K562 (cell line): ENCODE measurements around the gene PITPNM1. TPM values are rescaled to one million over a fixed set of nuclear protein-coding genes. Genes with fewer than 3 reads are reported as not detected.

ENCODE experiments used
- CBFA2T2 ChIP-seq: fragments of 450-650 bp; conservative IDR thresholded peaks from 2 replicates; pipeline ENCODE4 v1.6.1; 2017; ENCODE audit warnings: mild to moderate bottlenecking
- CXXC5 ChIP-seq: fragments of 250-450 bp; sonication (Bioruptor Pico); IDR thresholded peaks from 2 replicates; pipeline ENCODE4 v1.8.0; 2022; ENCODE audit warnings: inconsistent platforms, mild to moderate bottlenecking, moderate library complexity
- DLX4 ChIP-seq: fragments of 250-450 bp; sonication (Bioruptor Pico); IDR thresholded peaks from 2 replicates; pipeline ENCODE4 v1.6.1; 2021; ENCODE audit warnings: mild to moderate bottlenecking
- IFI16 ChIP-seq: fragments of 250-450 bp; sonication (Bioruptor Pico); IDR thresholded peaks from 2 replicates; pipeline ENCODE4 v2.1.2; 2022; ENCODE audit warnings: mild to moderate bottlenecking, inconsistent platforms
- L3MBTL2 ChIP-seq: fragments of 450-650 bp; IDR thresholded peaks from 2 replicates; pipeline ENCODE4 v1.6.1; 2016; ENCODE audit warnings: mild to moderate bottlenecking, moderate library complexity
- NFIX ChIP-seq: fragments of 250-450 bp; sonication (Bioruptor Pico); IDR thresholded peaks from 2 replicates; pipeline ENCODE4 v1.4.0; 2020; ENCODE audit warnings: low read depth, mild to moderate bottlenecking, moderate library complexity
- POLR2AphosphoS5 ChIP-seq: IDR thresholded peaks from 2 replicates; pipeline ENCODE4 v1.6.1; 2011; ENCODE audit warnings: mild to moderate bottlenecking, low read depth, low read length, moderate library complexity; ENCODE audit not compliant: control insufficient read depth, insufficient read depth
- PTTG1 ChIP-seq: fragments of 450-650 bp; IDR thresholded peaks from 2 replicates; pipeline ENCODE4 v1.6.1; 2016; ENCODE audit warnings: low read depth, mild to moderate bottlenecking, missing genetic modification characterization, missing compliant biosample characterization
- SMC3 ChIP-seq: conservative IDR thresholded peaks from 2 replicates; pipeline ENCODE4 v1.6.1; 2011; ENCODE audit warnings: low read depth, low read length, improper control_type of control experiment; ENCODE audit not compliant: insufficient read depth
- SP1 ChIP-seq: sonication (generic); formaldehyde crosslinking; IDR thresholded peaks from 2 replicates; pipeline ENCODE4 v1.8.1; 2022; ENCODE audit warnings: mild to moderate bottlenecking, missing genetic modification reagents
- TCF7L2 ChIP-seq: fragments of 150-350 bp; IDR thresholded peaks from 2 replicates; pipeline ENCODE4 v1.6.1; 2016; ENCODE audit warnings: low read depth, mild to moderate bottlenecking, low read length, moderate library complexity
- TFAM ChIP-seq: fragments of 250-450 bp; sonication (Bioruptor Pico); conservative IDR thresholded peaks from 2 replicates; pipeline ENCODE4 v1.5.0; 2021; ENCODE audit warnings: mild to moderate bottlenecking, moderate library complexity
- THRAP3 ChIP-seq: fragments of 450-650 bp; IDR thresholded peaks from 2 replicates; pipeline ENCODE4 v1.6.1; 2016; ENCODE audit warnings: mild to moderate bottlenecking, inconsistent platforms, borderline replicate concordance
- ZNF551 ChIP-seq: fragments of 250-450 bp; sonication (Bioruptor Pico); IDR thresholded peaks from 2 replicates; pipeline ENCODE4 v1.5.0; 2021; ENCODE audit warnings: mild to moderate bottlenecking, moderate library complexity
- ZNF609 ChIP-seq: sonication (generic); formaldehyde crosslinking; IDR thresholded peaks from 2 replicates; pipeline ENCODE4 v1.8.1; 2023; ENCODE audit warnings: missing genetic modification reagents, mild to moderate bottlenecking, borderline replicate concordance
- ZNF696 ChIP-seq: fragments of 250-450 bp; sonication (Bioruptor Pico); conservative IDR thresholded peaks from 2 replicates; pipeline ENCODE4 v1.4.0; 2020; ENCODE audit warnings: mild to moderate bottlenecking, moderate library complexity
- ZNF76 ChIP-seq: fragments of 250-450 bp; sonication (Bioruptor Pico); IDR thresholded peaks from 2 replicates; pipeline ENCODE4 v1.4.0; 2020; ENCODE audit warnings: mild to moderate bottlenecking, moderate library complexity, borderline replicate concordance
- polyA plus RNA-seq, 8 experiments: library from polyadenylated mRNA; depleted of rRNA in 4 of 8; stranded (reverse) in 5 of 8; unstranded in 3 of 8; fragments of >200 nt; fragmentation: Nextera tagmentation in 2 of 8; fragmentation: Illumina TruSeq in 1 of 8; extraction: Ambion mirVana in 2 of 8; extraction: Trizol in 1 of 8; gene quantifications; 2 replicates each; pipeline versions ENCODE4 v1.2.1 to v1.2.3, GENCODE V29; 2011 to 2014; ENCODE audit warnings: inconsistent platforms in 1 of 8, missing spikeins in 1 of 8
- total RNA-seq, 7 experiments: library from RNA; depleted of rRNA in 6 of 7; stranded (reverse); fragments of >200 nt in 6 of 7; fragmentation: Illumina TruSeq in 2 of 7; extraction: Trizol in 2 of 7; gene quantifications; 2 replicates each; pipeline versions ENCODE4 v1.2.1 to v1.2.3, GENCODE V29; 2011 to 2021; ENCODE audit warnings: low replicate concordance in 1 of 7
- TF ChIP-seq, protein P1 (sequence below): fragments of 200-800 bp; sonication (Bioruptor generic); IDR thresholded peaks from 2 replicates; pipeline ENCODE4 v1.6.1; 2017; ENCODE audit warnings: missing genetic modification characterization, missing compliant biosample characterization
- TF ChIP-seq, protein P2 (sequence below), 2 experiments: fragments of 200-800 bp in 1 of 2; sonication (Bioruptor generic) in 1 of 2; sonication (generic) in 1 of 2; formaldehyde crosslinking in 1 of 2; IDR thresholded peaks in 1 of 2; conservative IDR thresholded peaks in 1 of 2; 2 replicates each; pipeline versions ENCODE4 v1.5.0 to v1.6.1; 2016 to 2020; ENCODE audit warnings: missing compliant biosample characterization in 1 of 2, missing genetic modification characterization in 1 of 2, missing genetic modification reagents in 1 of 2

Gene PITPNM1
- total and polyA plus RNA-seq, 9 of the 15 experiments (the other 6 are each of a cell fraction or from before 2014, with no cell fraction given), result 0.11 to 53.7 (median 16.0) TPM

DNA sequence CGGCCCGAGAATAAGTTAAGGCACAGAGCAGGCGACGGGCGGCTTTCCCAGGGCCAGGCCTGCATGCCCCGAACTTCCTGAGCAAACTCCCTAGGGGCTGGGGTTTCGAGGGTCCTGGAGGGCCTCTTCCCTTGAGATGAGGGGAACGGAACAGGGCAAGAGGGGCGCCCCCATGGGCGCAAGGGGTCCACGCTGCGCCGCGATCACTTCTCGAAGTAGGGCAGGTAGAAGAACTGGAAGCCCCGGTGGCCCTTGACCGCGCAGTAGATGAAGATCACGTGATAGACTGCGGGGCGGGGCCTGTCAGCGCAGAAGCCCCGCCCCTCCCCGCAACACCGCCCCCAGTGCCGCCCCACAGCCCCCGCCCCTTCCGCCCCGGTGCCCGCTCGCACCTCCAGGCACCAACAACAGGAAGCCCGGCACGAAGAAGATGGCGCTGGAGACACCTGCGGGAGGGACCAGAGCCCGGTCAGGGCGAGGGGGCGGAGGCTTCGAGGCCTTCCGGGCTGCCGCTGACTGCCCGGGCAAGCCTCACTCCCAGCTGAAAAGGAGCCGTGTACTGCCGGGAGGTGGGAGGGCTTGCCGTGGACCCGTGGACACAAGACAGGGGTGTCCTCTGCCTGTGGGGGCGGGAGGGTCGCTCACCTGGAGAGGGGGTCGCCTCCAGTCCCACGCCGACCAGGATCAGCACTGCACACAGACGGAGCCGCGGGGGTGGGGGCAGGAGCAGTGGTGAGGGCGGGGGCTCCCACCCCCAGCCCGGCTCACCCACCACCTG is 40.6 kb downstream of the PITPNM1 start (continued):
- TF ChIP-seq, protein P1, sequence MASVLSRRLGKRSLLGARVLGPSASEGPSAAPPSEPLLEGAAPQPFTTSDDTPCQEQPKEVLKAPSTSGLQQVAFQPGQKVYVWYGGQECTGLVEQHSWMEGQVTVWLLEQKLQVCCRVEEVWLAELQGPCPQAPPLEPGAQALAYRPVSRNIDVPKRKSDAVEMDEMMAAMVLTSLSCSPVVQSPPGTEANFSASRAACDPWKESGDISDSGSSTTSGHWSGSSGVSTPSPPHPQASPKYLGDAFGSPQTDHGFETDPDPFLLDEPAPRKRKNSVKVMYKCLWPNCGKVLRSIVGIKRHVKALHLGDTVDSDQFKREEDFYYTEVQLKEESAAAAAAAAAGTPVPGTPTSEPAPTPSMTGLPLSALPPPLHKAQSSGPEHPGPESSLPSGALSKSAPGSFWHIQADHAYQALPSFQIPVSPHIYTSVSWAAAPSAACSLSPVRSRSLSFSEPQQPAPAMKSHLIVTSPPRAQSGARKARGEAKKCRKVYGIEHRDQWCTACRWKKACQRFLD (CRISPR knock-in tag), result peak; percentile 68
- TF ChIP-seq, protein P2, sequence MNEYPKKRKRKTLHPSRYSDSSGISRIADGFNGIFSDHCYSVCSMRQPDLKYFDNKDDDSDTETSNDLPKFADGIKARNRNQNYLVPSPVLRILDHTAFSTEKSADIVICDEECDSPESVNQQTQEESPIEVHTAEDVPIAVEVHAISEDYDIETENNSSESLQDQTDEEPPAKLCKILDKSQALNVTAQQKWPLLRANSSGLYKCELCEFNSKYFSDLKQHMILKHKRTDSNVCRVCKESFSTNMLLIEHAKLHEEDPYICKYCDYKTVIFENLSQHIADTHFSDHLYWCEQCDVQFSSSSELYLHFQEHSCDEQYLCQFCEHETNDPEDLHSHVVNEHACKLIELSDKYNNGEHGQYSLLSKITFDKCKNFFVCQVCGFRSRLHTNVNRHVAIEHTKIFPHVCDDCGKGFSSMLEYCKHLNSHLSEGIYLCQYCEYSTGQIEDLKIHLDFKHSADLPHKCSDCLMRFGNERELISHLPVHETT (CRISPR knock-in tag; conservative IDR thresholded peaks at IDR 0.05 in 1 of 2, IDR thresholded peaks at IDR 0.05 in 1 of 2), result 0 out of 4 replicates have a peak, but pooled peaks of 1 of the 2 experiments have one; percentile 16
- no peak for TF ChIP-seq ZNF76 (CRISPR knock-in tag)
- peak; percentile 91 for TF ChIP-seq L3MBTL2
- TF ChIP-seq PTTG1 (tag), result no peak
- TF ChIP-seq SMC3, result no peak
- no peak for TF ChIP-seq NFIX (CRISPR knock-in tag)
- TF ChIP-seq CXXC5 (CRISPR knock-in tag), result peak; percentile 41; the same call in 1 of the 2 replicates
- 0 out of 2 replicates have a peak, but pooled peaks have one; percentile 31 for TF ChIP-seq DLX4
- 0 out of 2 replicates have a peak, but pooled peaks have one; percentile 30 for TF ChIP-seq ZNF551 (CRISPR knock-in tag)
- peak; percentile 79 for TF ChIP-seq POLR2AphosphoS5
- no peak for TF ChIP-seq ZNF696
- no peak for TF ChIP-seq TFAM
- no peak for TF ChIP-seq TCF7L2
- no peak for TF ChIP-seq THRAP3
- no peak for TF ChIP-seq IFI16
- peak; percentile 49; the same call in 1 of the 2 replicates for TF ChIP-seq ZNF609 (CRISPR knock-in tag)
- no peak; the same call in 1 of the 2 replicates for TF ChIP-seq SP1 (CRISPR knock-in tag)
- TF ChIP-seq CBFA2T2, result peak; percentile 75
